A204.1 (cell line): ENCODE data around the gene GCK.
"Not testable (repeated sequence)": the region's sequence is repeated elsewhere in the genome, so short reads cannot be mapped to it uniquely, and the experiment has no call there.

Experiments used
- FAIRE-seq: peaks from 2 replicates; lab custom pipeline; 2012; peaks lifted over from hg19 to GRCh38; lab: Jason Lieb, UNC

The GCK gene

GRCh38 chr7:44200699-44201461, 11.6 kb upstream of the GCK start, which contains the start of gene YKT6:
YKT6 (plus strand) TSS chr7:44200978; CDS start chr7:44201136, 158 bp downstream.
- peak; percentile 60 for FAIRE-seq

GRCh38 chr7:44200163-44200562, 10.9 kb upstream of the GCK start:
- FAIRE-seq, result not testable (repeated sequence)

GRCh38 chr7:44197474-44197873, 8.2 kb upstream of the GCK start:
- no peak for FAIRE-seq

- peak; percentile 56 for FAIRE-seq
Observed at GRCh38 chr7:44196450-44196872, 7.2 kb upstream of the GCK start.

GRCh38 chr7:44195889-44196288, 6.7 kb upstream of the GCK start:
- FAIRE-seq, result no peak

GRCh38 chr7:44194562-44195145, 5.4 kb upstream of the GCK start:
- no peak for FAIRE-seq

- no peak for FAIRE-seq
Observed at GRCh38 chr7:44194069-44194468, 4.8 kb upstream of the GCK start.

- no peak for FAIRE-seq
Observed at GRCh38 chr7:44193011-44193802, 4.0 kb upstream of the GCK start.

- FAIRE-seq, result no peak
Observed at GRCh38 chr7:44191171-44191570, 1.9 kb upstream of the GCK start.

- no peak for FAIRE-seq
Observed at GRCh38 chr7:44189993-44190872, 994 bp upstream of the GCK start.

- FAIRE-seq, result no peak
Observed at GRCh38 chr7:44188480-44189225, 586 bp downstream of the GCK start.

- no peak for FAIRE-seq
Observed at GRCh38 chr7:44187636-44188416, 1.4 kb downstream of the GCK start.

GRCh38 chr7:44186736-44187135, 2.5 kb downstream of the GCK start:
- no peak for FAIRE-seq

- FAIRE-seq, result no peak
Observed at GRCh38 chr7:44185729-44186128, 3.5 kb downstream of the GCK start.

- no peak for FAIRE-seq
Observed at GRCh38 chr7:44184873-44185446, 4.3 kb downstream of the GCK start.

- FAIRE-seq, result no peak
Observed at GRCh38 chr7:44184206-44184872, 4.9 kb downstream of the GCK start.

- FAIRE-seq, result no peak
Observed at GRCh38 chr7:44183386-44183785, 5.9 kb downstream of the GCK start.

- no peak for FAIRE-seq
Observed at GRCh38 chr7:44182827-44183226, 6.4 kb downstream of the GCK start.

- no peak for FAIRE-seq
Observed at GRCh38 chr7:44180631-44181030, 8.6 kb downstream of the GCK start.
